DLD1 (cell line): ENCODE data around the gene ERMP1.
"Not testable (repeated sequence)": the region's sequence is repeated elsewhere in the genome, so short reads cannot be mapped to it uniquely, and the experiment has no call there.

Source experiments
- in situ Hi-C: cut with HindIII; loops from 2 replicates; pipeline ENCODE4 v1.10.0; 2017; ENCODE audit warnings: low sequenced_read_pairs

ERMP1 gene

DNA sequence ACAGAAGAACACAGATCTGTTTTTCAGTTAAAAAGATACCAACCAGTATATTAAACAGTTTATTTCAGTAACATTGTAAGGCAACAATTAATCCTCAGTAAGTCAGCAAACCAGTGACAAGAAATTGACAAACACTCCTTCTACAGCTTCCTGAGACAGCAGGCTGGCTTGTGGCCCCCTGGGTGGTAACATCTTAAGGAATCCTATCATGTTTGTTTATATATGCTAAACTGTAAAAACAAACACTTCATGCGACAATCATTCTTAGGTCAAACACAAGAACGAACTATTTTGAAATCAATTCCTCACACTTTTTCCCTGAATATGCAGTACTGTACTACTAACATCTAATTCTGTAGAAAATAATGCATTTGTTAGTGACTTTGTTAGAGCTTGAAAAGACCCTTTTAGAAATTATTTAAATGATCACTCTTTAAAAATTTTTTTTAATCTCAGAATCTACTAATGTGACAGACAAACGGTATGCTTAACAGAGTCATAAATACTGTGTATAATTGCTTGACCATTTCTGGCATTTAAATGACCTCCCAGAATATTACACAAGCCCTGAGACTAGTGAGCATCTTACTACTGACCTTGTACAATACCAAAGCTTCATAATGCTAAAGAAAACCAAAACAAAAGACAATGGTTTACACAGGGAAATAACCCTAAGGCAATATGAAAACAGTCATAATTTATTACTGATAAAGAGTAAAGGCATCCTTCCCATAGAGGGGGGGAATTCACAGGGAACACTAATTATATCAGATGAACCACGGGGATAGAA, 48.2 kb downstream of the ERMP1 start:
- in situ Hi-C loops = no loop called here

DNA sequence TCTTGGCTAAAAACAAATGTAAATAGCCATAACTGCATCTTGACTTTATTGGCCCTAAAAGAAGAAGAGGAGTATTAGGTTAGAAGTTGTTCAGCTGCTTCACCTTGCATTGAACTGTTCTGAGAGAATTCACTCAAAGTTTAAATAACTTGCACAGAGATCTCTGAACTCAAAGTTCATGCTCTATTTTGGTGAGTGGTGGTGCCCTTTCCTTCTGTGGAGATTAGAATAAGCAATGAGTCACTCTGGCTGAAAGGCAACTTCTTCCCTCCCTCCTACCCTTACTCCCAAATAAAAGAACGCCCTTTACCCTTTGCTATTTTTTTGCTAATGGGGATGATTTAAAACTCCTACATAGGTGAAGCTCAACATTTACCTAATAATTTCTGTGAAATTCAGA, 48.9 kb downstream of the ERMP1 start:
- in situ Hi-C loops = no loop called here

DNA sequence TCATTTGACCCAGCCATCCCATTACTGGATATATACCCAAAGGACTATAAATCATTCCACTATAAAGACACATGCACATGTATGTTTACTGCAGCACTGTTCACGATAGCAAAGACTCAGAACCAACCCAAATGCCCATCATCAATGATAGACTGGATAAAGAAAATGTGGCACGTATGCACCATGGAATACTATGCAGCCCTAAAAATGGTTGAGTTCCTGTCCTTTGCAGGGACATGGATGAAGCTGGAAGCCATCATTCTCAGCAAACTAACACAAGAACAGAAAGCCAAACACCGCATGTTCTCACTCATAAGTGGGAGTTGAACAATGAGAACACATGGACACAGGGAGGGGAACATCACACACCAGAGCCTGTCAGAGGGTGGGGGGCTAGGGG, 49.5 kb downstream of the ERMP1 start:
- in situ Hi-C loops = not testable (repeated sequence)

DNA sequence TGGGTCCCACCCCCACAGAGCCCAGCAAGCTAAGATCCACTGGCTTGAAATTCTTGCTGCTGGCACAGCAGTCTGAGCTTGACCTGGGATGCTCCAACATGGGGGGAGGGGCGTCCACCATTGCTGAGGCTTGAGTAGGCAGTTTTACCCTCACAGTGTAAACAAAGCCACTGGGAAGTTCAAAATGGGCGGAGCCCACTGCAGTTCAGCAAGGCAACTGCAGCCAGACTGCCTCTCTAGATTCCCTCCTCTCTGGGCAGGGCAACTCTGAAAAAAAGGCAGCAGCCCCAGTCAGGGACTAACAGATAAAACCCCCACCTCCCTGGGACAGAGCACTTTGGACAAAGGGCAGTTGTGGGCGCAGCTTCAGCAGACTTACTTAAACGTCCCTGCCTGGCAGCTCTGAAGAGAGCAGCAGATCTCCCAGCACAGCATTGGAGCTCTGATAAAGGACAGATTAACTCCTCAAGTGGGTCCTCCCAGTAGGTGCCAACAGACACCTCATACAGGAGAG, 53.2 kb downstream of the ERMP1 start:
- in situ Hi-C loops = not testable (repeated sequence)

DNA sequence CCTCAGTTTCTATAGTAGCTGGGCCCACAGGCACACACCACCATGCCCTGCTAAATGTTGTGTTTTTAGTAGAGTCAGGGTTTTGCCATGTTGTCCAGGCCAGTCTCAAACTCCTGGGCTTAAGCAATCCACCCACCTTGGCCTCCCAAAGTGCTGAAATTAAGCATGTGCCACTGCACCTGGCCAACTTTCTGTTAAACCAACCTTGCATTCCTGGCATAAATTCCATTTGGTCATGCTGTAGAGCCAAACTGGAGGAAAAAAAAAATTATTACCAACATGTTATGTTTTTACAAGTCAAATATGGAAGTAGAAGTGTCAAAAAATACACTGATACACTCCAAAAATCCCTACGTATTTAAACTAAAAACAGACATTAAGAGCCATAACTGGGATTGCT, 54.1 kb downstream of the ERMP1 start:
- in situ Hi-C loops = no loop called here

DNA sequence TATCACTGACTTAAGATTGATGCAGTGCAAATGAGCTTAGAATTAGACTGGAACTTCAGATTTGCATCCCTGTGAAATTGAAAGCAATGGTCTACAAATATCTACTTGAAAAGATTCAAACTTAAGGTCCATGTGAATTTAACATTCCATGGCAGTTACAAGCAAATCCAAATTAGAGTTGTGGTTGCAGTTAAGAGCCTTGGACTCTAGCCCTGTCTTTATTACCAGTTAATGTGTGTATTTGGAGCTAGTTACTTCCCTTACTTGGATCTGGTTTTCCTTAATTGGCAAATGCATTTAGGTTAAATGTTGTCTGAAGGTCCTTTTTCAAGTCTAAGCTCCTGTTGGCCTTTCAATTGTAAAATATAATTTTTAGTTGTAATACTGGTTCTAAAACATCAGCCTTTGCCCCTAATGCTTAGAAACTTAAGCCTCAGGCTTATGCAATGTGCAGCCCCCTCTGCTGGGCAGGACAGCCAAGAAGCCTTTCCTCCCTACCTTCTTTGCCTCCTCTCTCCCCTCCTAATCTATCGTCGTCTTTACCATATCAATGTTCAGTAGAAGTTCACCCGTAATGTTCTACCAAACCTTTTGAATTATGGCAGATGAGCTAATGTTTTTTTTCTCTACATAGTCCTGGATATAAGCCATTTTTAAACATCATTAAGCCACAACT, 59.5 kb downstream of the ERMP1 start:
- in situ Hi-C loops = no loop called here

DNA sequence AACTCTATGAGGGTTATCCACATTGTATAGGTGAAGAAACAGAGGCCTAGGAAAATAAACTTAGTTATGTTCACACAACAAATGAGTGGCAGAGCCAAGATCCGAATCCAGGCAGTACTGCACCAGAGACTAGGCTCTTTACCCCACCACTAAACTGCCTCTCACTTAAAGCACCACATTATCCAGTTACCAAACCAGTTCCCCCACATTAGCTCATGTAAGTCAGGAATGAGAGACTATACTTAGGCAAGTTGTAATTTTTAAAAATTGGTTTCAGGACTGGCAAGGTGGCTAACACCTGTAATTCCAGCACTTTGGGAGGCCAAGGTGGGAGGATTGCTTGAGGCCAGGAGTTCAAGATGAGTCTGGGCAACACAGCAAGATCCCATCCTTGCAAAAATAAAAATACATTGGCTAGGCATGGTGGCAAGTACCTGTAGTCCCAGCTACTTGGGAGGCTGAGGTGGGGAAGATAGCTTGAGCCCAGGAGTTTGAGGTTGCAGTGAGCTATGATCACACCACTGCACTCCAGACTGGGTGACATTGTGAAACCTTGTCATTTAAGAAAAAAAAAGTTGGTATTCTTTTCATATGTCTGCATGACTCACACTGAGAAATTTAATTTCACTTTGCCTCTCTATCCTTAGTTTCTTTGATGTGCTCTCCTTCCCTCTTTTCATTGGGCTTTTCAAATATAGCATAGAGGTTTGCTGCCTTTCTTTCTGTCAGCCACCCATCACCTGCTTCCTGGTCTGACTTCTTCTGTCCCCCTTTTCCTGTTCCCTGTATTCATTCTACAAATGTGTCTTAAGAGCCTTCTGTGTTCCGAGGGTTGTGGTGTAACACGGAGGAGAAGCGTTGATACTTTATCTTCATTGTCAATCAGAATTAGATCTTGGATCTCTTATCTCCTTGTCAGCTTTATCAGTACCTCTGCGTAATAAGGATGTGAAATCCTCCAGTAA, 64.7 kb downstream of the ERMP1 start:
- in situ Hi-C loops = no loop called here

DNA sequence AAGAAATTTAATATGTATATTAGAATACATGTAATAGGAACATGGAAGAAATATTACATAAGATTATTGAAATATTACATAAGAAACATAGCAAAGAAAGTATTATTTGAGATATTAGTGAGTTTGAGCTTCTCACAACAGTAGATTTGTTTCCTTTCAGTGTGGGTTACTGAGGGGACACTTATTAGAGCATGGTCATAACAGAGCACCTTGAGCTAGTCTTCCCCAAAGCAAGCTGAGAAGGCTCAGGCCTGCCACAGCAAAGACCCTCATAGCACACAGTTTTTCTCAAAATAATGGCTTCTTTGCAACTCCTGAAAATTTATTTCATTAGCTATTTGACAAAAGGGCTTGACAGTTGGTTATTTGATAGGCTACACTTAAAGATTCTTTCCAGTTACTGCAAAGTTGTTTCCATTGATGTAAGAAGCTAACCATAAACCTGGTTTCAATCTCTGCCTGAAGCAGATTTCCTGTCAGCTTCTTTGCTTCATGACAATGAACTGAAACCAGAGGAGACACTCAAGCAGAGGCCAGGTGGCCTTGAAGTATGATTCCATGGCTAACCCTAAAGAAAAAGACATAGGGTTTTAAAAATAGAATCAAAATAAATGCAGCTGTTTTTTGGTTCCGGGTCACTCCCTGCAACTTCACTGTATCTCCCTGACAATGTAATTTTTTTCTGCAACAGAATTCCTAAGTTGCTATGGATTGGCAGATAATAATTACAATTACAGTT, 68.6 kb downstream of the ERMP1 start:
- in situ Hi-C loops = no loop called here

DNA sequence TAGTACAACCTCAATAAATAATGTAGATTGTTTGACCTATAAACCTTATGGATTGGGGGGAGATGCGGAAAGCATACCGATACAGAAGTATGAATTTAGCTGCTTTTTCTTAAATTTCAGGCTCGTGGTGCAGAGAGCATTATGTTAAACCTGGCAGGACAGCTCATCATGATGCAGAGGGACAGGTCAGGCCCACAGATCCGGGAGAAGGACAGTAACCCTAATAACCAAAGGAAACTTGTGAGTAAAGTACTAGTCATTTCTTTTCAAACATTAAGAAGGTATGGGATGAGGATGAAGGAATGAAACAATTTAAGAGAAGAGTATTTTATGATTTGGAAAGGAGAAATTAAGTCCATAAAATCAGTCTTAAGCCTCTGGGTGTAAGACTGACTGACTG, 70.5 kb downstream of the ERMP1 start:
- in situ Hi-C loops = no loop called here

DNA sequence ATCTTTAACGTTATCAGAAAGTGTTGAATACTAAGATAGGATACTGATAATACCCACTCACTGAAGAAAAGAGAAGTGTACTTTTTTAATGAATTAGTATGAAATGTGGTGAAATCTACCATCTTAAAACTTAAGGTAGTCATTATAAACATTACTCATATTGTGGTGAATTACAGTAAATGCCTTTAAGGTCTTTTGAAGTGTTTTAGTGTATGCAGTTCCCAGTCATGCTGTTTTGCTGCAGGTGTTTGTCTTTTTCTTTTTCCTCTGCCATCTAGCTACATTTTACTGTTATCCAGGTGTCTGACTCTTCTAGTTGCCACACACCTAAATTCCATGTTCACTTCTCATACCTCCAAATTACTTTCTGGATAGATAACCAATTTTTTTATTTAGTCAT, 72.6 kb downstream of the ERMP1 start:
- in situ Hi-C loops = no loop called here

DNA sequence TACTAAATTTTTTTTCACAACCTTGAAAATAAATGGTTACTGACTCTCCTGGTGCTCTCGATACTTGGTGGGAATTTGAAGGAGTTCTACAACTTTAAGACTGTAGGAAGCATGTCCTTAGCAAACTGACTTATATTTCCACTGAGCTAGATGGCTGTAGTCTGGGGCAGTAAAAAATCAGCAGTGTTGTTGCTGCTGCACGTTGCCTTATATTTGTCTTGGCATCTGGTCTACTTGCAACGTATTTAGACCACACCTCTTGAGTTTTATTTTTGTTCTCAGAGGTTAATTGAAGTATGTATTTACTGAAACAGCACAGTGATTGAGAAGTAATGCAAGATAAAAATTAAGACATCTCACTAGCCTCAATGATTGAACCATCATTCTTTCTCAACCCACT, 76.3 kb downstream of the ERMP1 start:
- in situ Hi-C loops = no loop called here

DNA sequence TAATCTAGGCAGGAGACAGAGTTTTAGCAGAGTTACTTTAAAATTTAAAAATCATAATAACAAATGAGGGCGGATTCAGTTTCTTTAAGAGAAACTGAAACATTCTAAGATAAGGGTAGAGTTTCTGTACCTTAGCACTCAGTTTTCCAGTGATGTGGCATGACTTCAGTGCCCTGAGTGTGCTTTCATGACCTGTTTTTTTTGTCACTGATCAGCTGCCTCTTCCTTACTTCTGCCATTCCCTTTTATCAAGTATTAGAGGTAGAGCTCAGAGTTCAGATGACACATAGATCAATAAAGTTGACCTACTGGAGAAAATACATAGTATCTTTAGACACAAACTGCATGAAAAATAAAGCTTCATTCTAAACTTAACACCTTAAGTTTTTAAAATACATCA, 82.3 kb downstream of the ERMP1 start:
- in situ Hi-C loops = no loop called here

DNA sequence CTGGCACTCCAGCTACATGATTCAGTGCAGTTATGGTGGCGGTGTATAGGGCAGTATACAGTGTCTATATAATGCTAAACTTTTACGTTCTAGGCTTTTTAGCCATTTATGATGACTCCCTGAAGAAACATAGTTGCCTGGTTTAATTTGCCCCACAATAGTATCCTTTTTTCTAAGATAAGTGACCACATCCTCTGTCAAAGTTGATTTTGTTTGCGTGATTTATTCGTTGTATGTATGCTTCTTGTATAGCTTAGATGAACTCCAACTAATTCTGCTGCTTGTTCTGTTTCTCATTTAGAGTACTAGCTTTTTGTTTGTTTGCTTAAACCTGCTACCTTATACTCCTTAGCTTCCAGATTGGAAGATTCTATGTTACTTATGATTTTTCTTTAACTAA, 83.6 kb downstream of the ERMP1 start:
- in situ Hi-C loops = no loop called here

DNA sequence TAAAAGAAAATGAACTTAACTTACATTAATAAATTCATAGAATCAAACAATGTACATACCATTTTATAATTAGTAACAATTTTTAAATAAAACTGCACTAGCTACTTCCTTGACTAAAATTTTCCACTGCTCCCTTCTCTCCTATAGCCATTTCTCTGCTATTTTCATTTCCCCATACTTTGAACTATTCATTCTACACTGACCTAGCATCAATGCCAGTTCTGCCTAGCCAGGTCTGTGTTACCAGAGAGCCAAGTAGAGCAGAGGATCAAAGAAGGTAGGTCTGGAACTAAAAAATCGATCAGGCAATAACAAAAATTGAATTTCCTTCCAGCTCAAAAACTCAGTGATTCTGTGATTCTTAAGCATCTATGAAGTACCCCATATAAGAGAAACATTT, 84.5 kb downstream of the ERMP1 start:
- in situ Hi-C loops = no loop called here

DNA sequence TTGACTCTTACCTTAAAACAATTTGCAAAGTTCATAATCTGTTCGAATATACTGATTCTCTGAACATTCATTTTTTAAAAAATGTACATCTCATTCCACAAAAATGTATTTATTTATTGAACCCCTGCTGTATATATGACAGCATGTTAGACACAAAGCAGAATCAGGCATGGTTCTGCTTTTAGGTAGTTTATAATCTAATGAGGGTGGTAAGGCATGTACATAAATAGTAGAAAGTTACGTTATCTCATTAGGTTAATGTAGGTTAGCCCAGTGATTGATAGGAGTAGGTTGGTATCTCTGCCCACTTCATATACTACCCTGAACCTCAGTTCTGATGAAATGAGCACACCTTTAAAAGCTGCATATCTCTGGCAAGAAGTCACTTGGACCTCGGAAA, 89.8 kb downstream of the ERMP1 start:
- in situ Hi-C loops = no loop called here

DNA sequence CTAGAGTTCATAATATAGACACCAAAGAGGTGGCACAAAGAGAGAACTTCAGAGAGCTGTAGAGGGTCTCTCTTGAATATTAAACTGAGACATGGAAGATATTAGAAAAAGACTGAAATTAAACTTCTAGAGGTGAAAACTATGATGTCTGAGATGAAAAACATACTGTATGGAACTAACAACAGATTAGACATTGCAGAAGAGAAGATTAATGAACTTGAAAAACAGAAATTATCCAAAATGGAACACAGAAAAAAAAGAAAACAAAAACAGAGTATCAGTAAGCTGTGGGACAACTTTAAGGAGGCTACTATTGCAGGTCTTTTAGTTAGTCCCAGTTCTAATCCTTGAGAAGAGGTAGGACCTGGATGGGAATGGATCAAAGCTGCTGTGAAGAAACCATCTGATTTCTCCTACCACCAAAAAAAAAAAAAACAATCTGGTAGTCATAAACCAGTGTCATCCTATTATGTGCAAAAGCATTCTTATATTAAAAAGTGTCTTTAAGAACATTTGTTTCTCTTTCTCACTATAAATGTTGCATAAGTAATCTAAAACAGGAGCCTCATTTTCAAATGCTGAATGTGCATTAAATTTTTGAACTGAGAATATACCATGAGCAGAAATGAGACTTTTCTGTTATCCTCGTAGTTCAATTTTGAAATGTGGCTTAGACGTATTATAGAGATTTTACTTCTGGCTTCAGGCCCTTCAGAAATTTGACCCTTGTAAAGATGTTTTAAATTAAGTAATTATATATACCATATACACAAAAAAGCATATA, 96.2 kb downstream of the ERMP1 start:
- in situ Hi-C loops = no loop called here

DNA sequence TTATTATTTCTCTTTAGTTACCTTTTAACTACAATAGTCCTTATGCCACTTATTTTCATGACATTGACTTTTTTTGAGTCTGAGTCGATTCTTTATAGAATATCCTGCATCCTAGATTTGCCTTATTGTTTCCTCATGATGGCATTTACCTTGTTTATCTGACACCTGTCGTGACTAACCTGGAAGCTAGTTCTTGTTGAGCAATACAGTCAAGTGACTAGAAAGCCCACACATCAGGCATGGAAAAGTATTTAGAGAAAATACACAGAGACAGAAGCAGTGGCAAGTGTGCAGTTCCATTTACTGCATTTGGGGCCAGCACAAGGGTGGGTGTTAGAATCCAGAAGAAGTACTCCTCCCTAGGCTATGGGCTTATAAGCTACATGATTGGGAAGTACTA, 97.8 kb downstream of the ERMP1 start:
- in situ Hi-C loops = no loop called here
